GM12872 (cell line): ENCODE results near the gene PCTP.

ENCODE experiments used
- TF ChIP-seq, protein P1 (sequence below): IDR thresholded peaks from 3 replicates; pipeline ENCODE4 v1.5.1; 2011; ENCODE audit warnings: low read depth, mild to moderate bottlenecking, low read length, moderate library complexity; ENCODE audit not compliant: insufficient read depth

Gene PCTP

DNA sequence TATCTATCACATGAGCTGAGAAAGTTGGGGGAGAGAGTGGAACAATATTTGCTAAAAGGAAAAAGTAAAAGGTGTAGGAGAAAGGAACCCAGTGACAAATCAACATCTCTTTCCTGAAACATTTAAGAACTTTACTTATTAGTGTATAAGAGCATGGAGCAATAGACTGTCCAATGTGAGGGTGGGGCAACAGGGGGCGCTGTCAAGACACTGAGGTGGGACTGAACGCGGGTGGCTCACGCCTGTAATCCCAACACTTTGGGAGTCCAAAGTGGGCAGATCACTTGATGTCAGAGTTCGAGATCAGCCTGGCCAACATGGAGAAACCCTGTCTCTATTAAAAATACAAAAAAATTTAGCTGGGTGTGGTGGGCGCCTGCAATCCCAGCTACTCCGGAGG lies 21.2 kb downstream of the PCTP start:
- TF ChIP-seq, protein P1, sequence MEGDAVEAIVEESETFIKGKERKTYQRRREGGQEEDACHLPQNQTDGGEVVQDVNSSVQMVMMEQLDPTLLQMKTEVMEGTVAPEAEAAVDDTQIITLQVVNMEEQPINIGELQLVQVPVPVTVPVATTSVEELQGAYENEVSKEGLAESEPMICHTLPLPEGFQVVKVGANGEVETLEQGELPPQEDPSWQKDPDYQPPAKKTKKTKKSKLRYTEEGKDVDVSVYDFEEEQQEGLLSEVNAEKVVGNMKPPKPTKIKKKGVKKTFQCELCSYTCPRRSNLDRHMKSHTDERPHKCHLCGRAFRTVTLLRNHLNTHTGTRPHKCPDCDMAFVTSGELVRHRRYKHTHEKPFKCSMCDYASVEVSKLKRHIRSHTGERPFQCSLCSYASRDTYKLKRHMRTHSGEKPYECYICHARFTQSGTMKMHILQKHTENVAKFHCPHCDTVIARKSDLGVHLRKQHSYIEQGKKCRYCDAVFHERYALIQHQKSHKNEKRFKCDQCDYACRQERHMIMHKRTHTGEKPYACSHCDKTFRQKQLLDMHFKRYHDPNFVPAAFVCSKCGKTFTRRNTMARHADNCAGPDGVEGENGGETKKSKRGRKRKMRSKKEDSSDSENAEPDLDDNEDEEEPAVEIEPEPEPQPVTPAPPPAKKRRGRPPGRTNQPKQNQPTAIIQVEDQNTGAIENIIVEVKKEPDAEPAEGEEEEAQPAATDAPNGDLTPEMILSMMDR: no peak

DNA sequence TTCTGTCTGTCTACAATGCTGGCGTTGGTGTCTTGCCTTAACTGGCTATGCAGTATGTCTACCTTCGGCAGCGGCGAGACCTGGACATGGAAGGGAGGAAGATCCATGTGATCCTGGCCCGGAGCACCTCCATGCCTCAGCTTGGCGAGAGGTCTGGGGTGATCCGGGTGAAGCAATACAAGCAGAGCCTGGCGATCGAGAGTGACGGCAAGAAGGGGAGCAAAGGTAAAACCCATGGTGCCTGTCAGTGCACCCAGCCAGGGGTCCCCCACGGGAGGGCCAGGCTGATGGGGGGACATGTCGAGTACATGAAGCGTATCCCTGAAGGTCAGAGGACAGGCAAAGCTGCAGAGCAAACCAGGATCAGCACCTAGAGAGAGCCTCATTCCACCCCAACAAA lies 22.8 kb downstream of the PCTP start:
- TF ChIP-seq, protein P1: no peak

DNA sequence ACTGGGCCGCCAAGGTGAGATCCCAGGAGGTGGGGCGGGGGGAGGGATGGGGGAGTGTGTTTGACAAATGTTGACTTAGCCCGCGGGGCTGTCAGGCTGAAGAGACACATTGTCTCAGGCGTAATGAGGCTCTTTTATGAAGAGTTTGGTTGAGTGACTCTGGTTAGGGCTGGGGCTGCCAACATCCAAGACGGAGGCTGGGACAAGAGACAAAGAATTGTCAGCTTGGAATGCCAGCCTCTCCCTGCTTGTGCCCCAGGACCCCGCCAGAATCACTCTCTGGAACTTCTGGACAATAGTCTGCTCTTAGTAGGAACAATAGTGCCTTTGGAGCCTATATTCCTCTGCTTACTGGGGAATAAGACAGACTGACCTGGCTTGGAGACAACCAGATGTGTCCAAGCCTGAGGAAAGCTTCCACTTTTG lies 24.0 kb downstream of the PCTP start:
- TF ChIP-seq, protein P1: no peak

DNA sequence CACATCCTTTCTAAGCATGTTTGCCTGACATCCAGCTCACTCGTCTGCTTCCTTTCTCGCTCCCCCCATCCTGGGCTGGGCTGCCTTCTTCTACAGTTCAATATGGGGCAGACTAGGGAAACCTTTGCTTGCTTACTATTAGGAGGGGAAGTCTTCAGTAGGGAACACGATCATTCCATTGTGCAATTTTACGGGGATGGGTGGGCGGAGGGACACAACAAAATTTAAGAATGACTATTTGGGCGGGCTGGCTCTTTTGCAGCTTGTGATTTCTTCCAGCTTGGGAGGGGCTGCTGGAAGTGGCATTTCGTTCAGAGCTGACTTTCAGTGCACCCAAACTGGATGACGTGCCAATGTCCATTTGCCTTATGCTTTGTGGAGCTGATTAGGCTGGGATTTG lies 25.4 kb downstream of the PCTP start:
- TF ChIP-seq, protein P1: no peak

DNA sequence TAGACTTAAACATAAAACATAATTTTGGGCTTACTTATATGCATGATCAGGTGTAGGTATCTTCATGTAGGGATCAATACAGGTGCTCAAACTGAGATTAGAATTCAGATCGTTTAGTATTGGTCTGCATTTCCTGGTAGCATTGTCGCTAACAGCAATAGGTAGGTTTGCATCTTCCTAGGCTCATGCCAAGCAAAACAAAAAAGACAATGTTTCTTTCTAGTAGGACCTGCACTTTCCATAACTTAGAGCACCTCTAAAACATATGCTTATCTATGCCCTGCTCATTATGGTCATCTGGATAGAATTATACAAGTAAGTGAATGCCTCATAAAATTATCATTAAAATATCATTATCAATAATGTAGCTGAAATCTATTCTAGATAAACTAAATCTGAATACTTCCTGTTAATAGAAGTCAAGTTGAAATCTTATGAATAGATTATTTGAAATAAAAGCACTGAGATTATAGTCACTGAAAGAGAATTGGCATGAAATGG lies 26.7 kb downstream of the PCTP start:
- TF ChIP-seq, protein P1: no peak

DNA sequence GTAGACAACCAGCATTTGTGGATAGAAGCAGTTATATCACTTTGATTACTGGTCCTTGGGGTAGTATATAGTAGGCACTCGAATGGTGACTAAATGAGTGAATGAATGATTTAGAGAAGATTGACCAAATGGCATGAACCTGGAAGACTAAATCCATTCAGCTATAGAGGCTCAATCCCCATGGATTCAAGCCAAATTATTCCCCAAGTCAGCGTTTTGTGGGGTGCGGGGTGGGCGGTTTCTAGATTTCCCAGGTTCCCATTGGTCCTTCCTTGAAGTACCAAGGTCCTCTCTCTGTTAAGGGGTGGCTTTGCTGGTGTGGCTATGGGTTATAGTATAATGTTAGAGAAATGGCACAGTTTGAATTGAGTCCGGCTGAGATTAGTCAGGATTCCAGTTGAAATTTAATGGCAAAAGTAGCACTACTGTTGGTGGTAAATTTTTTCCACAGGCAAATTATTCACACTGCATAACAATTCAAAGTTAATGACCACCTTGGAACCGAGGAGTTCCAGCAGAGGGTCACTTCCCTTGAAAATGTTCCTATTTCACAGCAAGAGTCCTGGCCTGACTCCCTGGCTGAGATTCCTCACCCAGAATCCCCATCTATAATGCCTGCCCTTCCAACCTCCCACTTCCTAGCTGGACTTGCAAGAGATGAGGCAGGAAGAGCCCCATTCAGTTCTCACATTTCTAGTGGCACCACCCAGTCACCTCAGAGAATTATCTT lies 27.7 kb downstream of the PCTP start:
- TF ChIP-seq, protein P1: no peak

DNA sequence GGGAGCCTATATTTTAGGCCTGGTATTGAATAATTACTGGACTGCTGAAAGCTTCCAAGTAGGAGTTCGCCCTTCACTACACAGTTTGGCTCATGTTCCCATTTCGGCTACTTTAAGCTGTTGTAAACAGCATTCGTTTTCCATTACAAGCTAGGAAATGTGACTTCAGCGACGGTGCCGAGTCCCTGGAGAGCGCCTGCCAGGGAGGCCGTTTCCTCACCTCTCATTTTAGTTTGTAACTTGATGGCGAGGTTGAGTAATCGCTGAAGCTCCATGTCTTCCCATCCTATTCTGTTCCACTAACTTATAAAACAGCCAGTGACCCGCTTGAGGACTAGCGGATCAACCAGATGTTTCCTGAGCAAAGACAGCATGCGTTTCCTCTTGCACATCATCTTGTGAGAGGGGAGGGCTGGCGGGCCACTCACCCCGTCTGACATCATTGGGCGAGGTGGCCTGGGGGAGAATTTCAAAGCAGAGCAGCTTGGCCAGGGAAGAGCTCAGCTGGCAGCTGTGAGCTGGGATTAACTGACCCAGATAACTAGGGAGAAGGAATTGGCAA lies 32.9 kb downstream of the PCTP start:
- TF ChIP-seq, protein P1: no peak
